ENCODE data around the gene UCHL3.

GRCh38 chr13:75617230-75617629 is 67.6 kb downstream of the UCHL3 start:
- TF ChIP-seq CTCF (IDR thresholded peaks at IDR 0.05): no peak
- no peak for TF ChIP-seq POLR2A (IDR thresholded peaks at IDR 0.05)

Measured in lower leg skin (tissue), 3 donors.